ENCODE measurements around the gene METTL4. TPM values are rescaled to one million over a fixed set of nuclear protein-coding genes. Genes with fewer than 3 reads are reported as not detected.
A peak's percentile ranks its signal among the peaks of the same experiment; 100 is the strongest.

METTL4 gene
- total and polyA plus RNA-seq, 9 of the 15 experiments (the other 6 are each of a cell fraction or from before 2014, with no cell fraction given) = 7.9 to 32.8 (median 22.1) TPM

DNA sequence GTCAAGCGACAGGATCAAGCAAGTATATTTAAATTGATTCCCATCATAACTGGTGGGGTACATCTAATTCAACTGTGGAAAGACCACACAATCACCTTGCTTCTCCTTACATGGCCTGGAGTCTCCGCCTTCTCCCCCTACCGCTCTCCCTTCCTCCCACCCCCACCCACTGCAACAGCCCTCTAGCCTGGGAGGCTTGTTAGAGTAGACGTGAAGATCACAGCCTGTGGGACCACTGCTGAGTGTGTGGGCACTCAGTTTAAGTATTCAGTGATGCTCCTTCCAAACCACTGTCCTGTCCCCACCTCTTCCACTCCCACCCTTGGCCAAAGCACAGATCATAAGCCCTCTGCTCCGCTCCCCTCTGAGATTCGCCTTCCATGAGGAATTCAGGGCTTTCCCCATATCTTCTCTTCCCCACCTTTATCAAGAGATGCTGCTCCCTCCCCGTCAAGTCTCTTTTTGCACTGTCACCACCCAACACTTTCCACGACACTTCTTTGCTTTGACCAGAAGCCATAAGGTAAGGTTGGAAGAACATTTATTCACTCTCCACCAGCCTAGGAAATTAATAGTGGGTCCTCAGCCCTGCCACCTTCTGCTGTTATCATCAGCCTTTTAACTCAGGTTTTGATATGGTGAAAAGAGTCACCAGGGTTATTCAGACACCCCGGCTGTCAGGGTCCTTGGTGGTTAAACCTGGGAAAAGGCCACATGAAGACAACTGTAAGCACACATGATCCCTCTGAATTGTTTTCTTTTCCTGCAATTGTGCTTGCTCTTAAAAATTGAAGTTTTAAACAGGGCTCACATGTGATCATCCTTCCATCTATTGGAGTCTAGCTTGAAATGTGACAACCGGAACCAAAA is 1.7 kb downstream of the METTL4 start (continued):
- TF ChIP-seq KDM4B (IDR thresholded peaks at IDR 0.05; ENCODE audit: borderline replicate concordance in 2 of 2, low read depth in 1 of 2) (no peak), BDP1 (IDR thresholded peaks at IDR 0.05; ENCODE audit: insufficient read depth, insufficient read length) (no peak), RBM17 (IDR thresholded peaks at IDR 0.05; ENCODE audit: borderline replicate concordance, low read depth, low read length) (no peak), ZNF174 (CRISPR knock-in tag; IDR thresholded peaks at IDR 0.05) (no peak), OTX1 (CRISPR knock-in tag; IDR thresholded peaks at IDR 0.05) (no peak), GTF2A2 (tag; IDR thresholded peaks at IDR 0.05) (no peak), ARNT (IDR thresholded peaks at IDR 0.05) (0 out of 4 replicates have a peak, but pooled peaks of 1 of the 2 experiments have one; percentile 50), POLR2A (conservative IDR thresholded peaks at IDR 0.05) (peak; percentile 60; the same call in 1 of the 2 replicates), FOXA1 (IDR thresholded peaks at IDR 0.05; ENCODE audit: borderline replicate concordance) (no peak), AFF1 (IDR thresholded peaks at IDR 0.05; ENCODE audit: low read depth in 1 of 2, partially characterized antibody in 2 of 2) (peak in 1 of 2 experiments; percentile 42), U2AF2 (optimal IDR thresholded peaks at IDR 0.05; ENCODE audit: low read depth, low read length) (no peak), SUPT5H (IDR thresholded peaks at IDR 0.05) (0 out of 2 replicates have a peak, but pooled peaks have one; percentile 50), THAP12 (CRISPR knock-in tag; IDR thresholded peaks at IDR 0.05) (0 out of 2 replicates have a peak, but pooled peaks have one; percentile 27)
- TF ChIP-seq, protein P1, sequence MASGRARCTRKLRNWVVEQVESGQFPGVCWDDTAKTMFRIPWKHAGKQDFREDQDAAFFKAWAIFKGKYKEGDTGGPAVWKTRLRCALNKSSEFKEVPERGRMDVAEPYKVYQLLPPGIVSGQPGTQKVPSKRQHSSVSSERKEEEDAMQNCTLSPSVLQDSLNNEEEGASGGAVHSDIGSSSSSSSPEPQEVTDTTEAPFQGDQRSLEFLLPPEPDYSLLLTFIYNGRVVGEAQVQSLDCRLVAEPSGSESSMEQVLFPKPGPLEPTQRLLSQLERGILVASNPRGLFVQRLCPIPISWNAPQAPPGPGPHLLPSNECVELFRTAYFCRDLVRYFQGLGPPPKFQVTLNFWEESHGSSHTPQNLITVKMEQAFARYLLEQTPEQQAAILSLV (tag; IDR thresholded peaks at IDR 0.05) = no peak
- TF ChIP-seq, protein P2, sequence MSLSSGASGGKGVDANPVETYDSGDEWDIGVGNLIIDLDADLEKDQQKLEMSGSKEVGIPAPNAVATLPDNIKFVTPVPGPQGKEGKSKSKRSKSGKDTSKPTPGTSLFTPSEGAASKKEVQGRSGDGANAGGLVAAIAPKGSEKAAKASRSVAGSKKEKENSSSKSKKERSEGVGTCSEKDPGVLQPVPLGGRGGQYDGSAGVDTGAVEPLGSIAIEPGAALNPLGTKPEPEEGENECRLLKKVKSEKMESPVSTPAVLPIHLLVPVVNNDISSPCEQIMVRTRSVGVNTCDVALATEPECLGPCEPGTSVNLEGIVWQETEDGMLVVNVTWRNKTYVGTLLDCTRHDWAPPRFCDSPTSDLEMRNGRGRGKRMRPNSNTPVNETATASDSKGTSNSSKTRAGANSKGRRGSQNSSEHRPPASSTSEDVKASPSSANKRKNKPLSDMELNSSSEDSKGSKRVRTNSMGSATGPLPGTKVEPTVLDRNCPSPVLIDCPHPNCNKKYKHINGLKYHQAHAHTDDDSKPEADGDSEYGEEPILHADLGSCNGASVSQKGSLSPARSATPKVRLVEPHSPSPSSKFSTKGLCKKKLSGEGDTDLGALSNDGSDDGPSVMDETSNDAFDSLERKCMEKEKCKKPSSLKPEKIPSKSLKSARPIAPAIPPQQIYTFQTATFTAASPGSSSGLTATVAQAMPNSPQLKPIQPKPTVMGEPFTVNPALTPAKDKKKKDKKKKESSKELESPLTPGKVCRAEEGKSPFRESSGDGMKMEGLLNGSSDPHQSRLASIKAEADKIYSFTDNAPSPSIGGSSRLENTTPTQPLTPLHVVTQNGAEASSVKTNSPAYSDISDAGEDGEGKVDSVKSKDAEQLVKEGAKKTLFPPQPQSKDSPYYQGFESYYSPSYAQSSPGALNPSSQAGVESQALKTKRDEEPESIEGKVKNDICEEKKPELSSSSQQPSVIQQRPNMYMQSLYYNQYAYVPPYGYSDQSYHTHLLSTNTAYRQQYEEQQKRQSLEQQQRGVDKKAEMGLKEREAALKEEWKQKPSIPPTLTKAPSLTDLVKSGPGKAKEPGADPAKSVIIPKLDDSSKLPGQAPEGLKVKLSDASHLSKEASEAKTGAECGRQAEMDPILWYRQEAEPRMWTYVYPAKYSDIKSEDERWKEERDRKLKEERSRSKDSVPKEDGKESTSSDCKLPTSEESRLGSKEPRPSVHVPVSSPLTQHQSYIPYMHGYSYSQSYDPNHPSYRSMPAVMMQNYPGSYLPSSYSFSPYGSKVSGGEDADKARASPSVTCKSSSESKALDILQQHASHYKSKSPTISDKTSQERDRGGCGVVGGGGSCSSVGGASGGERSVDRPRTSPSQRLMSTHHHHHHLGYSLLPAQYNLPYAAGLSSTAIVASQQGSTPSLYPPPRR (CRISPR knock-in tag; IDR thresholded peaks at IDR 0.05; ENCODE audit: borderline replicate concordance) = no peak

Data from K562 (cell line).